ENCODE results near the gene MTX2. TPM values are rescaled to one million over a fixed set of nuclear protein-coding genes. Genes with fewer than 3 reads are reported as not detected.

MTX2 gene
- total RNA-seq, 1 experiment from 2014 or later: 30.8 TPM

DNA sequence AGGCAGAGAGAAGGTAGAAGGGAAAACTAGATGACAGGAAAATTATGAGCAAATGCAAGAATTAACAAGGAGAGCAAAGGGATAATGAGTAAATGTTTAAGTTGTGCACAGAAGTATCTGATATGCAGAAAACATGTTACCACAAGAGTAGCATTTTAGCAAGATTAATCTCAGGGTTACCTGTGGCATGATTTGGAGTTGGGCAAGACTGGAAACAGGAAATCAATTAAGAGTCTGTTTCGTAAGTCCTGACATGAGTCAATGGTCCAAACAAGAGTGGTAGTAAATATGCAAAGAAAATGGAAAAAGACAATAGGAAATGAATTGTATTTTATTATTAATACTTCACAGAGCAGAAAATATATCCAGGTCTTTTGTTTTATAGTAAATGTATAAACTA lies 17.3 kb upstream of the MTX2 start:
- H2BK12ac ChIP-seq (ENCODE audit: insufficient read length, low read depth, low read length): no peak overlapping the region
- H4K8ac ChIP-seq (replicated peaks; ENCODE audit: insufficient read length, low read depth, low read length): no peak overlapping the region
- H3K36me3 Mint-ChIP-seq (ENCODE audit: insufficient read depth in 1 of 3, low read depth in 3 of 3): no peaks in the 10 kb centered on the region; a peak in 1 of 7 replicates
- H3K4ac ChIP-seq (ENCODE audit: low read depth, low read length): no peak overlapping the region
- no peak overlapping the region for H3K27ac Mint-ChIP-seq
- H3K79me1 ChIP-seq (ENCODE audit: insufficient read depth, low read depth, low read length, poor library complexity, severe bottlenecking): no peaks in the 10 kb centered on the region
- TF ChIP-seq, protein P1, sequence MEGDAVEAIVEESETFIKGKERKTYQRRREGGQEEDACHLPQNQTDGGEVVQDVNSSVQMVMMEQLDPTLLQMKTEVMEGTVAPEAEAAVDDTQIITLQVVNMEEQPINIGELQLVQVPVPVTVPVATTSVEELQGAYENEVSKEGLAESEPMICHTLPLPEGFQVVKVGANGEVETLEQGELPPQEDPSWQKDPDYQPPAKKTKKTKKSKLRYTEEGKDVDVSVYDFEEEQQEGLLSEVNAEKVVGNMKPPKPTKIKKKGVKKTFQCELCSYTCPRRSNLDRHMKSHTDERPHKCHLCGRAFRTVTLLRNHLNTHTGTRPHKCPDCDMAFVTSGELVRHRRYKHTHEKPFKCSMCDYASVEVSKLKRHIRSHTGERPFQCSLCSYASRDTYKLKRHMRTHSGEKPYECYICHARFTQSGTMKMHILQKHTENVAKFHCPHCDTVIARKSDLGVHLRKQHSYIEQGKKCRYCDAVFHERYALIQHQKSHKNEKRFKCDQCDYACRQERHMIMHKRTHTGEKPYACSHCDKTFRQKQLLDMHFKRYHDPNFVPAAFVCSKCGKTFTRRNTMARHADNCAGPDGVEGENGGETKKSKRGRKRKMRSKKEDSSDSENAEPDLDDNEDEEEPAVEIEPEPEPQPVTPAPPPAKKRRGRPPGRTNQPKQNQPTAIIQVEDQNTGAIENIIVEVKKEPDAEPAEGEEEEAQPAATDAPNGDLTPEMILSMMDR (conservative IDR thresholded peaks at IDR 0.05): no peak
- no peak overlapping the region for H3K9ac ChIP-seq (ENCODE audit: extremely low read depth, insufficient read length, low read length)
- H3K56ac ChIP-seq (ENCODE audit: insufficient read length, low read depth, low read length): no peak overlapping the region
- no peak overlapping the region for H4K5ac ChIP-seq (ENCODE audit: insufficient read length, low read depth, low read length)
- H2BK20ac ChIP-seq (ENCODE audit: low read depth, low read length, poor library complexity, severe bottlenecking): no peak overlapping the region
- H3K27ac ChIP-seq (ENCODE audit: insufficient read length, low read depth, low read length): no peak overlapping the region
- H2AK5ac ChIP-seq (ENCODE audit: insufficient read length, low read length): no peak overlapping the region
- WGBS (ENCODE audit: extremely low coverage, insufficient read length, low lambda C conversion rate): no CpG with 5 or more reads among the region's 1 CpG
- no peak overlapping the region for H3K14ac ChIP-seq (ENCODE audit: insufficient read depth, low read length)
- H3K4me3 Mint-ChIP-seq: no peak overlapping the region
- no peaks in the 10 kb centered on the region; a peak in 1 of 5 replicates for H3K9me3 Mint-ChIP-seq
- peaks cover 28% of the 10 kb centered on the region for H3K27me3 Mint-ChIP-seq (ENCODE audit: low read depth)
- no peak overlapping the region for H2AFZ ChIP-seq (ENCODE audit: low read length)
- no peaks in the 10 kb centered on the region for H3K4me1 ChIP-seq (ENCODE audit: insufficient read depth, low read length)
- H3K4me1 Mint-ChIP-seq: peaks cover 3% of the 10 kb centered on the region in 2 experiments; a peak in 2 of 4 replicates
- H3K79me2 ChIP-seq (ENCODE audit: insufficient read depth, low read length): no peaks in the 10 kb centered on the region
- no peaks in the 10 kb centered on the region for H4K20me1 ChIP-seq (ENCODE audit: control insufficient read depth, insufficient read depth, insufficient read length)
- no peak overlapping the region for H3T11ph ChIP-seq (ENCODE audit: low read length)
- no peak overlapping the region for H3K18ac ChIP-seq (ENCODE audit: insufficient read length, low read depth, low read length)
- H3K27me3 ChIP-seq (ENCODE audit: insufficient read depth, low read length): no peaks in the 10 kb centered on the region
- H4K91ac ChIP-seq (ENCODE audit: insufficient read length, low read depth, low read length): no peak overlapping the region
- H3K23me2 ChIP-seq (ENCODE audit: insufficient read length, low read depth, low read length, poor library complexity, severe bottlenecking): no peaks in the 10 kb centered on the region
- H3K4me2 ChIP-seq (ENCODE audit: insufficient read depth, insufficient read length, low read length): no peak overlapping the region
- H2BK120ac ChIP-seq (ENCODE audit: low read depth, low read length, poor library complexity, severe bottlenecking): no peak overlapping the region
- H3K23ac ChIP-seq (ENCODE audit: insufficient read length, low read depth, low read length): no peak overlapping the region
- H2BK5ac ChIP-seq (ENCODE audit: insufficient read length, low read length): no peak overlapping the region
- H3K9me3 ChIP-seq (ENCODE audit: control insufficient read depth, low read depth, low read length): no peaks in the 10 kb centered on the region
- H2BK15ac ChIP-seq (ENCODE audit: low read depth, low read length): no peak overlapping the region
- DNase-seq: no peak
